Upper lobe of right lung (tissue), 1 donor: ENCODE results near the gene CPNE8. TPM values are rescaled to one million over a fixed set of nuclear protein-coding genes. Genes with fewer than 3 reads are reported as not detected.

Experiments used
- ATAC-seq: fragments of 200-7000 bp; cut with Tn5 transposase; one replicate; pipeline ENCODE4 v1.9.1; 2020; ENCODE audit warnings: mild to moderate bottlenecking, moderate library complexity
- DNase-seq: peaks from one replicate; pipeline ENCODE4 v3.0.0-alpha.2; 2020
- H3K27ac ChIP-seq: fragments of 200-600 bp; one replicate; pipeline ENCODE4 v1.8.0; 2022
- H3K27me3 ChIP-seq: fragments of 200-600 bp; one replicate; pipeline ENCODE4 v1.8.0; 2022; ENCODE audit warnings: mild to moderate bottlenecking
- H3K36me3 ChIP-seq: fragments of 200-600 bp; one replicate; pipeline ENCODE4 v1.8.0; 2022
- H3K4me1 ChIP-seq: fragments of 200-600 bp; one replicate; pipeline ENCODE4 v1.8.0; 2022
- H3K4me3 ChIP-seq: fragments of 200-600 bp; one replicate; pipeline ENCODE4 v1.8.0; 2022; ENCODE audit warnings: mild to moderate bottlenecking
- H3K9me3 ChIP-seq: fragments of 200-600 bp; one replicate; pipeline ENCODE4 v1.8.0; 2022
- intact Hi-C: fragments of 100-400 bp; cut with DNase I; formaldehyde crosslinking; loops from one replicate; pipeline ENCODE4 v1.11.0; 2022
- total RNA-seq: library from RNA; stranded (reverse); fragmentation: NEBNext Ultra II Directional; extraction: Animal tissue kit (Norgen Biotek cat#: 25700); gene quantifications from one replicate; pipeline ENCODE4 v1.2.1, GENCODE V29; 2021
- TF ChIP-seq, protein P1 (sequence below): fragments of 200-600 bp; IDR thresholded peaks from one replicate; pipeline ENCODE4 v1.8.0; 2022; ENCODE audit warnings: antibody characterized with exemption
- donor health status: DM: no; HTN: yes; CAD: no; lungs with severe emphysema.

The CPNE8 gene
- total RNA-seq, 1 donor from 2014 or later: 32.1 TPM

DNA sequence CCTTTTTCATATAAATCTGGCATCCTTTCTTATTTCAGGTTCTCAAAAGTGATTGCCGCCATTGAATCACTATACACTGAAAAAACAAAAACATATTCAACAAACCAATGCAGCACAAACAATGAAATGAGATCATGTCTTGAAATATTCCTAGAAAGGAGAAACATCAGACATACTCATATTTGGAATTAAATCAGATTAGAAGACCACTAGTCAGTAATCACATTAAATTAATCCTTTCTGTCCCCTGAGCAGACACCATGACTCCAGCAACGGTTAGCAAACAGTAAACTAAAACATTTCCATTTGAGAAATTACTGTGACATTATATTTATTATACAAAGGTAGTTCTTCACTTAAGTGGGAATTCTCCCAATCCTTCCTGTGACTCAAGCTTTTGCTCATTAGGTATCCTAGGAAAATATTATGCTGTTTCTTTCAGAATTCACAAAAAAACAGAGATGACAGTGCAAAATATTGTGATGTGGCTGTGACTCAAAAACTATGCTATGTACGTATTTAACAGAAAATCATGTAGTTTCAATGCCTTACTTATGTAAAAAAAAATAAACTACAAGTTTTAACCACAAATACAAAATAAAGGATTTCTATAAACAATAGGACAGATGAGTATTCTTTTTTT is 29.7 kb downstream of the CPNE8 start:
- Histone ChIP-seq H3K36me3 (no peaks in the 10 kb centered on the region), H3K4me3 (no peak overlapping the region), H3K27me3 (no peaks in the 10 kb centered on the region), H3K27ac (no peak overlapping the region), H3K9me3 (no peaks in the 10 kb centered on the region), H3K4me1 (peaks cover 11% of the 10 kb centered on the region)
- TF ChIP-seq, protein P1, sequence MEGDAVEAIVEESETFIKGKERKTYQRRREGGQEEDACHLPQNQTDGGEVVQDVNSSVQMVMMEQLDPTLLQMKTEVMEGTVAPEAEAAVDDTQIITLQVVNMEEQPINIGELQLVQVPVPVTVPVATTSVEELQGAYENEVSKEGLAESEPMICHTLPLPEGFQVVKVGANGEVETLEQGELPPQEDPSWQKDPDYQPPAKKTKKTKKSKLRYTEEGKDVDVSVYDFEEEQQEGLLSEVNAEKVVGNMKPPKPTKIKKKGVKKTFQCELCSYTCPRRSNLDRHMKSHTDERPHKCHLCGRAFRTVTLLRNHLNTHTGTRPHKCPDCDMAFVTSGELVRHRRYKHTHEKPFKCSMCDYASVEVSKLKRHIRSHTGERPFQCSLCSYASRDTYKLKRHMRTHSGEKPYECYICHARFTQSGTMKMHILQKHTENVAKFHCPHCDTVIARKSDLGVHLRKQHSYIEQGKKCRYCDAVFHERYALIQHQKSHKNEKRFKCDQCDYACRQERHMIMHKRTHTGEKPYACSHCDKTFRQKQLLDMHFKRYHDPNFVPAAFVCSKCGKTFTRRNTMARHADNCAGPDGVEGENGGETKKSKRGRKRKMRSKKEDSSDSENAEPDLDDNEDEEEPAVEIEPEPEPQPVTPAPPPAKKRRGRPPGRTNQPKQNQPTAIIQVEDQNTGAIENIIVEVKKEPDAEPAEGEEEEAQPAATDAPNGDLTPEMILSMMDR: no peak
- DNase-seq (no peak), ATAC-seq (no peak)
- intact Hi-C loops: no loop called here

DNA sequence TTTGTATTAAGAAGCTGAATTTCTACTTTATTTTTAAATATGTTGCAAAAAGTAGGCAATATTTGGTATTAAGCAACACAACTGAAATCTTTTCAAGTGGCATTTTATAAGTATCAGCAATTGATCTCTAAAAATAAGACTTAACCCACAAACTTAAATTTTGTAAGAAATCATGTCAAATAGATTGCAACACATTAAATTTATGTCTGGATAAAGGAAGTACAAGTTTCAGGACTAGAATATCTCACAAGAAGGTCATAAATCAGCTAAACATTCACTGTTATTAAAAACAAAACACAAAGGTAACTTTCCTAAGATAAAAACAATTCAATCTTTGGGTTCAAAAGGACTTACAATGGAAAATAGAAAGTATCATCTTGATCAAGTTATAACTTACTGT is 32.8 kb downstream of the CPNE8 start:
- H3K9me3 ChIP-seq: no peaks in the 10 kb centered on the region
- no peaks in the 10 kb centered on the region for H3K36me3 ChIP-seq
- H3K27ac ChIP-seq: no peak overlapping the region
- DNase-seq (no peak), ATAC-seq (no peak)
- H3K4me1 ChIP-seq: peaks cover 11% of the 10 kb centered on the region
- TF ChIP-seq, protein P1: no peak
- no peaks in the 10 kb centered on the region for H3K27me3 ChIP-seq
- intact Hi-C loops: no loop called here
- H3K4me3 ChIP-seq: no peak overlapping the region

- no peaks in the 10 kb centered on the region for H3K27me3 ChIP-seq
- no peak overlapping the region for H3K27ac ChIP-seq
- intact Hi-C loops: no loop called here
- H3K9me3 ChIP-seq: no peaks in the 10 kb centered on the region
- H3K4me1 ChIP-seq: peaks cover 11% of the 10 kb centered on the region
- H3K36me3 ChIP-seq: no peaks in the 10 kb centered on the region
- DNase-seq (no peak), ATAC-seq (no peak)
- TF ChIP-seq, protein P1: no peak
- no peak overlapping the region for H3K4me3 ChIP-seq
Measured at GRCh38 chr12:38872156-38872555, 33.2 kb downstream of the CPNE8 start.

DNA sequence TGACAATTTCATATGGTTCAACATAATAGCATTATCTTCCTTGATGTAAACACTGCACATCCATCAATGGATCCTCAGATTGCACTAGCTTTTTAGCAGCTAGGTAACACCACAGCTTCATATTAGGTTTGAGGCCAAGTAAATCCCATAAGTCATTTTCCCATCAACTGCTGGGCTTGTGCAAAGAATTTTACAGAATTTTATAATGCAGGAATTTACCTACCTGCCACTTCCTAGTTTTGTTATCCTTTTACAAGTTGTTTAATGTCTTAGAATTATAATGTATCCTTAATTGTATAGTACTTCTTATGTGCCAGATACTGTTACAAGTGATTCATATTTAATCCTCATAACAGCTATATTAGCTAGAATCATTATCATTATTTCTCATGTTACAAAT is 36.4 kb downstream of the CPNE8 start:
- no peak for DNase-seq
- Histone ChIP-seq H3K9me3 (no peaks in the 10 kb centered on the region), H3K36me3 (no peaks in the 10 kb centered on the region), H3K4me3 (no peak overlapping the region), H3K27me3 (no peaks in the 10 kb centered on the region), H3K27ac (no peak overlapping the region), H3K4me1 (peaks cover 11% of the 10 kb centered on the region)
- TF ChIP-seq, protein P1: no peak
- intact Hi-C loops: no loop called here
- no peak for ATAC-seq

- DNase-seq (no peak), ATAC-seq (peak; percentile 26)
- Histone ChIP-seq H3K36me3 (no peaks in the 10 kb centered on the region), H3K27ac (no peak overlapping the region), H3K27me3 (no peaks in the 10 kb centered on the region), H3K4me3 (no peak overlapping the region), H3K9me3 (peaks cover 5% of the 10 kb centered on the region), H3K4me1 (no peaks in the 10 kb centered on the region)
- intact Hi-C loops: no loop called here
- TF ChIP-seq, protein P1: no peak
Measured at GRCh38 chr12:38850461-38850860, 54.9 kb downstream of the CPNE8 start.

DNA sequence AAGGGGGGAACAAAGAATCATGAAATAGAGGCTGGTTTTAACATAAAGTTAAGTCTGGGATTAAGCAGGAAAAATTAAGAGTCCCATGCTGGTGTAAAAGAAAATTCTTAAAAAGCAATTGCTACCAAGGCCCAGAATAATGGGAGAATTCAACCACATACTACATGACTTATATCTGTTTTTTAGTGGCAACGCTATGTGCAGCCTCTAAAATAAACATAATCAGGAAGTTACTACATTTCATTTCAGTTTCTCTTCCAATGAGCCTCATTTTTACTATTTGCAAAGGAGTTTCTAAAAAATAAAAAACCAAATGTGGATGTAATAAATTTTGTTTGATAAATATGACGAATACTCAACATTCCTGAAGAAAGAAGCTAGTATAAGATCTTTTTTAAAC is 58.1 kb downstream of the CPNE8 start:
- Histone ChIP-seq H3K4me3 (no peak overlapping the region), H3K4me1 (no peaks in the 10 kb centered on the region), H3K36me3 (no peaks in the 10 kb centered on the region), H3K27me3 (no peaks in the 10 kb centered on the region), H3K27ac (no peak overlapping the region), H3K9me3 (no peaks in the 10 kb centered on the region)
- DNase-seq: no peak
- TF ChIP-seq, protein P1: no peak
- no peak for ATAC-seq
- intact Hi-C loops: no loop called here
